ENCODE results near the gene SULF2.

SULF2 gene

DNA sequence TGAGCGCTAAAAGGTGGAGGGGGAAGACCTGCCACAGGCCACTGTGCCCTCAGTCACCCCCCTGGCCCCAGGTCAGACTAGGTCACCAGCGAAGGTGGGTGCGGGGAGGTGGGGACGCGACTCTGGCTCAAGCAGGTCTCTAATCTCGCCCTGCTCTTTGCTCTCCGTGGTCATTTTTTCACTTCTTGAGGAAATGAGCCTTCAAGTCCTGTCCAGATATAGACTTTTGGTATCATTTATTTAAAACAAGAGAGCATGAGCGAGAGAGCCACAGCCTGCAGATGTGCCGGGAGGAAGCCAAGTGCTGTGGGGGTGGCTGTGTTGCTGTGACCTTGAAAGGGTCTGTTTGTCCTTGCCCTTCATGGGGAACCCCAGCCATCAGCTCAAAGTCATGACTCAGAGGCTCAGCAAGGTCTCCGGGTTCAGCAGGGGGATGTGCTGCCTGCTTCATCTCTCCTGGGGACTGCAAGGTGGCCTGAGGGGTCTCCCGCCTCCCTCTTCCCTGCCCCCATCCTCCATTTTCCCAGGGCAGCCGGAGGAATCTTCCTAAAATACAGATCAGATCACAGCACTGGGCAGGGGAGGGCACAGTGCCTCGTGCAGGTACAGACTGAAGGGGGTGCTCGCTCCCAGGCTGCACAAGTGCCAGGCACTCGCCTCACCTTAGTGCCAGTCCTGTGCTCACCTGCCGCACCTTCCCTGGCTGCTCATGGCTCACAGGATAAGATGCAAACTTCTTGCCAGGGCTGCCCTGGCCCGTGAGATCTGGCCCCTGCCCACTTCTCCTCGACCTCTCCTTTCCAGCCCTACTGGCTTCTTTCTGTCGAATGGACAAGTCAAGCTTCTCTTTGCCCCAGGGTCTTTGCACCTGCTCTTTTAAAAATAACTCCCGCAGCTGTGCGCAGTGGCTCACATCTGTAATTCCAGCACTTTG, 26.5 kb downstream of the SULF2 start:
- no peak for DNase-seq

DNA sequence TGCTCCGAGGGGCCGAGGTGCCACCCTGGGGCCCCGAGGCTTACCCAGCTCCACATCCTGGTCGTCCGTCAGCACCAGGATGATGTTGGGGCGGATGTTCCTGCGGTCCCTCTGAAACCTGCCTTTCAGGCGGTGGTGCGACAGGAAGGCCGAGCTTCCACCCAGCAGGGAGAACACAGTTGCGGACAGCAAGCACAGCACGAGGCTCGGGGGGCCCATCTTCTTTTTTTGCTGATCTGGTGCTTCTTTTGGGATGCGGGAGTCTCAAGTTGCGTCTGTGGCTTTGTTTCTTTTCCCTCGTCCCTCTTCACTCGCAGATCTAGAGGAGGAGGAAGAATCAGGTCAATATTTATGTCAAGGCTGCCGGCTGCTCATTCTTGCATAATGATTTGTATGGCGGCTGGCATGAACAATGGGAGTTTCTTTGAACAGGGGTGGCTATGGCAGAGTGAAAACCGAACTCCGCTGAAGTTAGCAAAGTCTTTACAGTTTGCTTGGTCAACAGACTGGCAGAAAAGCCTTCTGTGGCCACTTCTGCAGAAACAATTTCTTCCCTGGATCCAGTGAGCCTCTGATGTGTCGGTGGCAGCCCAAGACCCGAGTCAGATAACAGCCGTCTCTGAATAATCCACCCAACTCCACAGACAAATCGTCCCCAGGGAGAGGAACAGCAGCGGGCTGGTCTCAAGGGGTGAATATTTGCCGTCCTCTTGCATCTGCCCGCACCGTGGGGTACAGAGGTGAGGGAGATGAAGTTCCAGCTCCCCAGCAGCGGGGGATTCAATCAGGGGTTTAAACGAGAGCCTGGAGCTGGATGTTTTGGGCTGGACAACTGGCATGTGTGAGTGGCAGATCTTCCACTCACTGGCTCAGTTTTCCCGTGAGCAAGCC, 27.9 kb downstream of the SULF2 start:
- DNase-seq = no peak

- no peak for DNase-seq
Observed at GRCh38 chr20:47754946-47755652, 30.2 kb downstream of the SULF2 start.

DNA sequence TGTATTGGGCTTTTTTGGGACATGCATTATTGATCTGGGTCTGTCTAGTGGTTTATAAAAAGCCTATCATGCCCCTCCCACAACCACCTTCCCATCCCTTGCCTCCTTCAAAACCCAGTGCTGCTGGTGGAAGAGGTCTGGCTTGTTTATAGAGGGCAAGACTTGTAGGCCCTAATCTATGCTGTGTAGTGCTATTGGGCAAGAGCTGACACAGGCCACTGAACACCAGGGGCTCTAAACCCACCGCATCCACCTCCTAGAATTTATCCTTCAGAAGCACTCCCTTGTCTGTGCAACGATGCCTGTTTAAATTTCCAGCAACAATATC, 30.9 kb downstream of the SULF2 start:
- DNase-seq = no peak

DNA sequence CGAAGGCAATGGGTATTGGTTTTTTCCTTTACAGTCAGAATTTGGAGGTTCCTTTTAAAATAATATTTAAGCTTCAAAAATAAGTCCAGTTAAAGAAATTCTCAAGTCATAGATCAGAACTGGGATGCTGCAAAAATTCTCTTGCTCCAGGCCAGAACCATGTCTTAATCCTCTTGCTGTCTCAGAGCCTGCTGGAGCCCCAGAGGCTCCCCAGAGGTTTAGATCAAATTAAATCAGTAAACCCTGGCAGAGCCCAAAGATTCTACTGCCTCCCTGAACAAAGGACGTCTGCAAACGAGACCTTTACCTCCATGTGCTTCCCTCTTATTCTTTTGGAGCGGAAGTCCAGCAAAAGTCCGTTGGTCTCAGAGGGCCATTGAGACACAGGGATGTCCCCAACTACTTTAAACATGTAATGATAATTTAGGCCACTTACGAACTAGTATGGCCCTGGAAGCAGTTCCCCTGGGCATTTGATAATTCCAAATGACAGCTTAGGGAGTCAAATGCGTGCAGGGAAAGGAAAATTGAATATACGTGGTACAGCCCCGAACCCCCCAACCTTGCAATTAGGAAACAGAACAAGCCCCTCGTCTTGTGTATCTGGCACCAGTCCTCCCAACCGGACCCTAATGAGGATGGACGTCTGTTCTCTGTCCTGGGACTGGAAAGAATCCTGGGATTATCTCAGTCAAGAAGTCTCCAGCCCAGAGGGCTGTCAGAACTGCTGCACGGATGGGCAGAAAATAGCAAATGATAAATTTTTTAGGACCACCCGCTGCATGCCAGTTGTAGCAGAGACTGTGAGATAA, 31.5 kb downstream of the SULF2 start:
- no peak for DNase-seq

- DNase-seq = no peak
Observed at GRCh38 chr20:47751449-47751848, 33.8 kb downstream of the SULF2 start.

- DNase-seq = no peak
Observed at GRCh38 chr20:47749339-47749738, 35.9 kb downstream of the SULF2 start.

- DNase-seq = no peak
Observed at GRCh38 chr20:47748823-47749222, 36.5 kb downstream of the SULF2 start.

- no peak for DNase-seq
Observed at GRCh38 chr20:47748069-47748468, 37.2 kb downstream of the SULF2 start.

- DNase-seq = no peak
Observed at GRCh38 chr20:47747669-47748031, 37.6 kb downstream of the SULF2 start.

GRCh38 chr20:47744803-47745202, 40.5 kb downstream of the SULF2 start:
- DNase-seq = no peak

GRCh38 chr20:47743671-47744070, 41.6 kb downstream of the SULF2 start:
- DNase-seq = no peak

DNA sequence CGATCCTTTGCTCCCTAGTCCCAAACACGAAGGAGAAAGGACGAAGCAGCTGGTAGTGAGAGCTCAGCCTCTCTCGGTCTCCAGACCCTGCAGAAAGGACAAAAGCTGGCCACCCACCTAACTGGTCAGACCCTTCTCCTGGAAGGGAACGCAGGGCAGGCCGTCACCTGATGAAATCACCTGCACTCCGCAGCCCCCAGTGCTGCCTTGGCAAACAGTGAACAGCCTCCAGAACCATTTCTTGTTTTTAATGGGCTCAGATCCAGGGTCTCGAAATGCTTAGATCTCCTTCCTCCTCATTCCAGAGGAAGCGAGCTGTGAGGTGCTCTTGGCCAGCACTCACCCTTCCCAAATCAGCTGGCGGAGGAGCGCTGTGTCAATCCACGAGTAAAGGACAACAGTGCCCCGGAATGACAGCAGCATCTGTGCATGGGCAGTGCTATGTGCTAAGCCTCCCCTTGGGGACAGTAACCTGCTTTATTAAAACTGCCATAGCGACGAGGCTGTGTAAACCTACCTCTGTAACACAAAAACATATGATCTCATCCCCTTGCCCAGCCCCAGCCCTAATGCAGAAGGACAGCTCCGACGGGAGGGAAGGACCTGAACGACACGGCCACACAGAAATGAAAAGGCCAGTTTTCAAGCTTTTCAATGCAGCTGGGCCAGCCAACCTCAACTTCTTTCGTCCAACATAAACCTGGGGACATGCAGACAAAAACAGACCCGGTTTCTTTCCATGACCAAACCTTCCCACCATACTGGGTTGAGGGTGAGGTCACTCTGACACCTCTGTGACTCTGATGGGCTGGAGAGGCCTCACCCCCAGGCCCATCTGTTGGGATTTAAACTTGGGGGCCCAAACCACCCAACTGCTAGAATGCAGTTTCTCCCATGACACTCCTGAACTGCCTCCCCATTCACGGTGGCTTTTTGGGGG, 43.3 kb downstream of the SULF2 start:
- DNase-seq = no peak

DNA sequence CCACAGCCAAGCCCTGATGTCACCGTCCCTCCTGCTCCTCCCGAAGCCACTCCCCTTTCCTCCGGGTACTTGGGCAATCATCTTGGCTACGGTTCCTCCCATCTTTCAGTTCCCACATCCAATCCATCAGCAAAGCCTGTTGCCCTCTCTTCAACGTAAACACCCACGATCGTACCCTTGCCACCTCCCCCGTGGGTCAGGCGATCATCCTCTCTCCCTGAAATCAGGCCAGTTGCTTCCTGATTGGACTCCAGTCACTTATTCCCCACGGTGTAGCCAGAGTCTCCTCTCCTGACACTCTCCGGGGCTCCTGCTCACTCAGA, 44.5 kb downstream of the SULF2 start:
- no peak for DNase-seq

DNA sequence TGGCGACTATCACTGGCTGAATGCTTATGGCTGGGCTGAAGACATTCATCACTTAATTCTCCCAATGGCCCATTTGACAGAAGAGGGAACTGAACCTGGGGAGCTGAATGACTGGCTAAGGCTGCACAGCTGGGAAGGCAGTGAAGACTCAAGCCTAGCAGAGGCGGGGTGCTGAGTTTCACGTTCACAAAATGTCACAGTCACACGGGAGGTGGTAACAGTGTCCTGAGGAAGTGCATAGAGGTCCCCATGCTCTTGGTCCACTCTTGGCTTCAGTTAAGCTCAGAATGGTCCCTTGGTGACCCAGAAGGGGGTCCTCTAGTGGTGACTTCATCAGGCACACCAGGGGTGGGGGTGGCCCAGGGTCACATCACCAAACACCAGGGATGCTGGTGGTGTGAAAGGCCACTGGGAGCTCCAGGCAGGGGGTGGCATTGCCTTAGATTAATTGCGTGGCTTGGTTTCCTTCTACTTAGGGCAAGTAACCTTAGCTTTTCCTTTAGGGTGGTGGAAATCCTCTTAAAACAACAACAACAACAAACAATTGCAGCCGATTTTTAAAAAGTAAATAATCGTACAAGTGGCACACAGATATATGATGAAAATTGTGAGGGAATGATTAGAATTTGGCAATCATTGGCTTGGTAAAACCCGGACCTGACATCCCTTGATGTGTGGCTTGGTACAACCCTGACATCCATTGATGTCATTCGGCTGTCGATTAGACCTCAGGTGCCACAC, 45.0 kb downstream of the SULF2 start:
- DNase-seq = no peak

DNA sequence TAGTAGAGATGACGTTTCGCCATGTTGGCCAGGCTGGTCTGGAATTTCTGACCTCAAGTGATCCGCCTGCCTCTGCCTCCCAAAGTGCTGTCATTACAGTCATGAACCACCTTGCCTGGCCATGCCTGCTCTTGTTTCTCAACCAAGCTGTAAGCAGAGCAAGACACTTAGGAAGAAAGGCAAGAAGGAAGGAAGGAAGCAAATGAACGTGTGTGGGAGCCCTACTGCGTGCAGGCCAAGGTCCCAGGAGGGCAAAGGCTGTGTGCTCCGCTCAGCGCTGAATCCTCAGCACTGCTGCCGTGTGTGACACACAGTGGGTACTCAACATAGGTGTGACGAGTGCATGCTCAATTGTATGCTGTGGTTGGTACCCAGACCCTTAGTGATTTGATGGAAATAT, 47.4 kb downstream of the SULF2 start:
- no peak for DNase-seq

- DNase-seq = no peak
Observed at GRCh38 chr20:47736570-47737152, 48.6 kb downstream of the SULF2 start.

DNA sequence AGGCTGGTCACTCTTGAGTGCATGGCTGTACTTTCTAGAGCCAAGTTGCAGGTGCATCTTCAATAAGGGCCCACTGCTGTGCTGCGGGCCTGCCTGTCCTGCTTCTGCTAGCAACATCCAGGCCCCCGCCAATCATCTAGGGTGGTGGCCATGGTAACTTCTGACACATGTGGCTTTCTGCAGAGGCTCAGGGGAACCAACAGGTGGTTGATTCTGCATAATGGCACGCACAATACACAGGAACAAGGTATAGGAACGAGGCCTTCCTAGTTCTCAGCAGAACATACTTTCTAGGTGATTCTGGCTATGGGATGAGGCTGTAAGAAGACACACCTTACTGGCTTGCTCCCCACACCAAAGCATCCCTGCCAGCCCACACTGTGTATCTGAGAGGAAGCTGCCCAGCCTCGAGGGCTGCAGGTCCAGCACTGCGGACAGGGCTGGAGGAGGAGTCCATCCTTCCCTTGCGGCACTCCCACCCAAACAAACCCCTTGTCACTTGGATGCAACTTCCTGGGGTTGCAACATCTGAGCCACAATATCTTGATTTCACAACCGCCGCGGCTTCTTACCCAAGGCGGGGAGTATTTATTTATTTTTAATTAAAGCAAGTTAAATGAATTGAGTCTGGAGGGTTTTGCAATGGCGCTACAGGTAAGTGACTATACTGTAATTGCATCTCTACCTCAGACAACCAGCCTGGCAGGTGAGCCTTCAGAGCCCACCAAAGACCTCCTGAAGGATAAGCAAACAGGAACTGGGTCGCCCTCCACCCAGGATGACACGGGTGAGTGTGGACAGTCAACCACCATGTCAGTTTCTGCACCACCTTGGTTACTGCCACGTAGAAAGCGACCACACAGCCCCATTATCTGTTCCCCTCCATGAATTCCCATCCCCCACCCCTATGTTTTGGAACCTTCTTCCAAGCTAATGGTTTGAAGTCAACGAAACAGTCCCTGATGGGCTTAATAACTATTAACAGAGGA, 49.6 kb downstream of the SULF2 start:
- DNase-seq = no peak

GRCh38 chr20:47734870-47735269, 50.4 kb downstream of the SULF2 start:
- no peak for DNase-seq
